ENCODE data around the gene MPG.

Gene MPG

DNA sequence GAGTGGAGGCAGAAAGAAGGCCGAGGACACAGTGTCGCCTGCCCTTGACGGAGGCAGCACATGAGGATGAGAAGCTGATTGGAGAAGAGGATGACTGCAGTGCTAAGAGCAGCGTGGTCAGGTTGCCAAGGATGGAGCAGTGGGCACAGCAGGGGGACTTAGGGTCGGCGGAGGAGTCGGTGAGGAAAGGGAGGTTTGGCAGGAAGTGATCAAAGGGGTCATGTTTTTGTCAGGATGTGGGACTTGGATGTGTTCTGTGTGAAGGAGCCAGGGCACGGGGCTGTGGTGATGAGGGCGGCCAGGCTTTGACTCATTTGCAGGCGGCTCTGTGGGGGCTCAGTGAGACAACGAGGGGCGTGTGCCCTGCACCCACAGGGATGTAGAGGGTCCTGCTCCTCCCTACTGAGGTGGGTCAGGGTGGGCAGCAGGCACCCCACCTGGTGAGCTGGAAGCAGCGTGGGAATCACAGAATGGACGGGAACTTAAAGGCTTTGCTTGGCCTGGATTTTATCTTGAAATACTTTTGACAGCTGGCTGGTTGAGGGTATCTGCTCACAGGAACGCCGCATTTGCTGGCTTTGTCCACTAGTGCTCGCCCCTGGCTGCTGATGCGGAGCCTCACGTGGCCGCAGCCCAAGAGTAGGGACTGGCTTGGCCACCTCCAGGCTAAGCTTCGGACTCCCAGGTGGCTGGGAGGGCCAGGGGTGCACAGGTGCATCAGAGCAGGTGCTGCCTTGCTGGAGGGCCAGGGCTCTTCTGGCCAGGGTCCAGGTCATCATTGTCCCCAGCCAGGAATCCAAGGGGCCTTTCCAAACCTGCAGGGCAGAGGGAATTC lies 6.0 kb downstream of the MPG start:
- no peak for DNase-seq

DNA sequence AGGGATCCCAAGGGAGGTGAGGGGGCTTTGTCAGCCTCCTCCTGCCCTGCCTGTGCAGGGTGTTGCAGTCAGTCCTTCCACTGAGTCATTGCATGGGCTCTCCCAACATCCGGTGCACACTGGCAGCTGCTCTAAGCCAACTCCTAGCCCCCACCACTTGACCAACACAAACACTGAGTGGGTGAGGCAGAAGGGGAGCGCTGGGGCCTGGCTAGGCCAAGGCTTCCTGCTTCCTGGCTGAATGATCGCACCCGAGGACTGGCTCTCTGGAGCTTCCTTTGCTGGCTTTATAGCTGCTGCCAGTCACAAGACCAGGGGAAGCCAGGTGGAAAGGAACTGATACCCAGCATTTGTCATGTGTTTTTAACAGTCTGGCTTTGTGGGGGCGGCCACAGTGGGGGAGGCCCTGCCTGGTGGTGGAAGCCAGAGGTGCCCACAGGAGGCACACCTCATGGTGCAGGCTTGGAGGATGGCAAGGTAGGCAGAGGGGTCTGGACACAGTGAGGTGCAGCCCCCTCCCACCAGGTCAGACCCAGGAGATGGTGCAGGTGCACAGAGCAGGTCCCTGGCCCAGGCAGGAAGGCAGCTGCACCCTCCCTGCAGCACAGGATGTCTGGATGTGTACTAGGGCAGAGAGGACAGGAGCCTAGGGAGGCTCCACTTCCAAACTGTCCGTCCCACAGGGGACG lies 6.8 kb downstream of the MPG start:
- DNase-seq, result no peak

DNA sequence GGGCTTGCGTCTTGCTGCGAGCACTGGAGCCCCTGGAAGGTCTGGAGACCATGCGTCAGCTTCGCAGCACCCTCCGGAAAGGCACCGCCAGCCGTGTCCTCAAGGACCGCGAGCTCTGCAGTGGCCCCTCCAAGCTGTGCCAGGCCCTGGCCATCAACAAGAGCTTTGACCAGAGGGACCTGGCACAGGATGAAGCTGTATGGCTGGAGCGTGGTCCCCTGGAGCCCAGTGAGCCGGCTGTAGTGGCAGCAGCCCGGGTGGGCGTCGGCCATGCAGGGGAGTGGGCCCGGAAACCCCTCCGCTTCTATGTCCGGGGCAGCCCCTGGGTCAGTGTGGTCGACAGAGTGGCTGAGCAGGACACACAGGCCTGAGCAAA lies 7.4 kb downstream of the MPG start:
- no peak for DNase-seq

DNA sequence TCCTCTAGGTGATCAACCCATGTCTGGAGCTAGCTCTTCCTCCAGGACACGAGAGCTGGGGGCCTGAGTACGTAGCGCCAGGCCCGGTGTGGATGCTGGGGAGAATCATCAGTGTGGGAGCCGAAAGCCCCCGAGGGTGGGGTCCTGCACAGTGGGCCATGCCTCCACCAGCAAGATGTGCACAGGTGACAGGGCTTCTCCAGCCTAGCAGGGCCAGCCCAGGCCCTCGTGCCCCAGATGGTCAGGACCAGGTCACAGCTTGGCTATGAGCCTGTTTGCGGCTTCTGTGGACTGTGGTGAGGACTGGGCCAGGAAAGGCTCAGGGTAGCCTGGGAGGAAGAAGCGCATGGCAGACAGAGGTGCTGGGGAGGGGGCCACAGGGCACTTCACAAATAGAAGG lies 7.8 kb downstream of the MPG start:
- DNase-seq, result no peak

DNA sequence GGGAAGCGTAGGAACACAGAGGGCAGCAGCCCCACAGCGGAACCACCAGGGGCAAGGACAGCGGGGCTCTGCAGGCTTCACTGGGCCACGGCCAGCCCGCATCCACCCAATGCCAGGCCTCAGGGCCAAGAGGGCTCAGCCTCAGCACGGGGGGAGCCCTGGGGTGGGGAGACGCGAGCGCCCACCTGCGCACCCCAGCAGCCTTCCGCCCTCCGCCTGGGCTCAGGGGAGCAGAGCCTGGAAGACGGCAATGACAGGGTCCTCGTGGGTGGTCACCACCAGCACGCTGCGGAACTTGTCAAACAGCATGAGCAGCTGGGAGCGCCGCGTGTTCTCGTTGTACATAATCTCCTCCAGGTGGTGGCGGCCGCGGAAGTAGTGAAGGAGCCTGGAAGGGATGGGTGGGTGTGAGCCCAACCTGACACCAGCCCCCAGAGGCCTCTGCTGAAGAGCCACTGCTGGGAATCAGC lies 8.5 kb downstream of the MPG start:
- no peak for DNase-seq

DNA sequence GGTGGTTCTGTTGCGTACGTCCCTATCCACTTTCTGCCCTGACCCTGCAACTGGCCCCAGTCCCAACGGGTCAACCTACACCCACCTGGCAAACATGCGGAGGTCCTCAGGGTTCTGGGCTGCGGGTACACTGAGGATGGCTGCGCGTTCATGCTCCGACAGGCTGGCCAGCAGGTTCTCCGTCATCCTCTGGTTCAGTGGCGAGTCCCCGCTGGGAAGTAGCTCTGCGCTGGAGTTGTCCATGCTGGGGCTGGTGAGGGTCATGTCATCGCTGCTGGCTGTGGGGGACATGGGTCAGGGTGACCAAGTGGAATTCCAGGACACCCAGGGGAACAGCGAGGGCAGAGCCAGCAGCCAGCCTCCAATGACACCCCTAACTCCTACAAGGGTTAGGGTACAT lies 10.6 kb downstream of the MPG start:
- no peak for DNase-seq

GRCh38 chr16:89391-90302 lies 11.6 kb downstream of the MPG start:
- DNase-seq, result no peak

GRCh38 chr16:91484-91883 lies 13.5 kb downstream of the MPG start:
- DNase-seq, result no peak

- DNase-seq, result no peak
Measured at GRCh38 chr16:92431-93339, 14.7 kb downstream of the MPG start.

- no peak for DNase-seq
Measured at GRCh38 chr16:94918-95265, 16.9 kb downstream of the MPG start.

GRCh38 chr16:96935-97381 lies 18.9 kb downstream of the MPG start:
- peak; percentile 14 for DNase-seq

DNA sequence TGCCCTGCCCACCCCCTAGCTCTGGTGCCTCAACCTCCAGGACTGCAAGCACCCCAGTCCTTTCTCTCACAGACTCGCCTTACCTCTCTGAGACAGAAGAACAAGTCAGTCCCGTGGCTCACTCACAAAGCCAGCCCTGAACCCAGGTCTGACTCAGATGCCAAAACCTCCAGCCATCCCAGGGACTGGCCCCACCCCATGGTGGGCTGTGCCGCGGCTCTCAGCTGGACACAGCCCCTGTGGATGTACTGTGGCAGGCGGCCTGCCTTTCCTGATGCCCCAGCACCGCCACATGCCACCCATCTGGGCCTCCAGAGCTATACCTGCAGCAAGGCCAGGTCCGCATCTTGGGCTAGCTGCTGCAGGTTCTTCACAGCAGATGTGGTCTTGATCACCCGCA lies 19.8 kb downstream of the MPG start:
- no peak for DNase-seq

- no peak for DNase-seq
Measured at GRCh38 chr16:100989-101388, 23.0 kb downstream of the MPG start.

DNA sequence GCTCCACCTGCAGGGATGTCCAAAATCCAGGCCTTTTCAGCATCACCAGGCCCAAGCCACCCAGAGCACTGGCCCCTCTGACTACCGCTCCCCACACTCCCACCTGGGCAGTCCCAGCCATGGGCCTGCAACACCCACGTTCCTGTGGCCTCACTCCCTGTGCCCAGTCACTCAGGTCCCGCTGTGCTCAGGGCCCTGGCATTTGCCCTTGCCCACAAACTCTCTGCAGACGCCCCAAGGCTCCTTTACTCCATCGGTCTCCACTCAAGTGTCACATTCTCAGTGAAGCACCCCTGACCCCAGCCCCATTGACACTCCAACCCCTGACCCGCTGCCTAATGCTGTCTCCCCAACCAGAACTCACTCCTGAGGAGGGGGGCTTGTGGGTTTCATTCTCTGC lies 23.6 kb downstream of the MPG start:
- DNase-seq, result no peak

DNA sequence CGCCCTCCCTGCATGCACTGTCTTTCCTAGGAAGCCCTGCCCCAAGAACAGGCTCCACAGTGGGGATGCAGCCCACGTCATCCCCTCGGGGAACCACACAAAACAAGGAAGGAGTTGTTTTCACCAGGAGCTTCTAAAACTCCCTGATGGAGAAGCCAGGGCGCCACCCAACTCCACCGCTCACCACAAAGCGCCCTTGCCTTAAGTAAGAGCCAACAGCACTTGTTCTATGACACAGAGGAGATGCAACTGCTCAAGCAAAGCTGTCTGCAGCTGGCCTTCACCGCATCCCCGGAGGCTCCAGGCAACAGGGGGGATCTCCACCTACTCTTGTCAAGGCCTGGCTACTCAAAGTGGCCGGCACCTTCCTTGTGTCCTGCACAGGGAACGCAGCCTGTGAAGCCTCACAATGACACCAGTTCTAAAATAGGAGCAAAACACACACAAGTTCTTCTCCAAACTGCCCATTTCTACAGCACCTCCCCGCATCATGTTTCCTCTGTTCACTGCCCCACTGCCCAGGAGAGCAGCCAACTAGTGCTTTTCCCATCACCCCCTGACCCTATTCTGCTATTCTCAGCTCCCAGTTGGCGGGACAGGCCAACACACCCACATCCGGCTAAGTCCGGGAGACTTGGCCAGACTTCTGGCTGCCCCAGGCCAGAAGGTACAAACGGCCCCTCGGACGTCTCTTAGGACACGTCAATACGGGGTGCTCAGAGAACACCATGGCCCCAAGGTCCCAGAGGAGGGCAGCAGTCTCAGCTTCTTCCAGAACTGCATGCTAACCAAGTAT lies 24.2 kb downstream of the MPG start:
- no peak for DNase-seq

DNA sequence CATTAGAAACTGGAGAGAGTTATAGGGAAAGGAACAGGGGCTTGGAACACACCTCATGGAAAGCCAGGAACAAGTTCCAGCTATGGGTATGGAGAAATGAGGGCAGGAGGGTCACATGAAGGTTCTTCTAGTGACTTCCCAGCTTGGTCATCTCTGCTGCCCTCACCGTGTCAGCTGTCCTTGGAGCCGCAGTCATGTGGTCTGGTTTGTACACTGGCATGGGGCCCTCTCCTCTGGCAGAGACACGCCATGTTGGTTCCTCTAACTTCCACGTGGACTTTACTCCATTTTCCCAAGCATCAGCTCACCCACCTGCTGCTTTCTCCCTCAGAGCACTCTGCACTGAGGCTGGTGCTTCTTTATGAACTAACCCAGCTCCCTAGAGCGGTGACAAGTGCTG lies 26.3 kb downstream of the MPG start:
- no peak for DNase-seq

GRCh38 chr16:104928-105327 lies 26.9 kb downstream of the MPG start:
- DNase-seq, result no peak

- DNase-seq, result no peak
Measured at GRCh38 chr16:105521-105920, 27.5 kb downstream of the MPG start.

DNA sequence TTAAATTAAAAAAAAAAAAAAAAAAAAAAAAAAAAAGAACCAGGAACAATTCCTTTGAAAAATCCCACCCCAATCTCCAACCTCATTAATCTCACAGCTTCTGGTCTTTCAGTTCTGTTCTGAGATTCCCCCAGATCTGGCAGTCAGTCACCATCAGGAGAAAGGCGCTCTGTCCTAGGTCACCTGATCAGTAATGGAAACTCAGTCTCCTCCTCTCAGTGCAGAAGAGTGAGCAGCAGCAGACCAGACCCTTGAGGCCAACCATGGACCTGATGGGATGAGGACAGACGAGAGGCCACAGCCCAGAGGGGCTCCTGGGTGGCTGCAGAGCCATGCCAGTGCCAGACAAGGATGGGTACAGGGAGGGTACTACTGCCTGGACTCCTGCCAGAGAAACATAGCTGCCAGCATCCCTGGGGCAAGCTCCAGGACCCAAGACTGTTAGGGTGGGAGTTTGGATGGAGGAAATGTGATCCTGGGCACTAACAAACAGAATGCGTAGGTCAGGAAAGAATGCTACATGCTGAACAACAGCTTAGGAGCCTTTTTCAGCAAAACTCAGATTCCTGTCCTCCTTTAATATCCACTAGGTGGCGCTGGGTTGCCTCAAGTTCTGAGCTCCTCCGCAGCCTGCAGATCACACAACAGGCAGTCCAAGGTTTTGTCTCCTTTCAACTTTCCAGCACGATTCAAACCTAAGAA lies 28.7 kb downstream of the MPG start:
- peak; percentile 61 for DNase-seq

GRCh38 chr16:112153-112840 lies 34.3 kb downstream of the MPG start:
- no peak for DNase-seq

All from NCI-H2227 treated with DMSO at 0.1 percent for 48 hours (cell line).